IPS-18a (cell line): ENCODE results near the gene GABRB1.

ENCODE experiments used
- H3K27ac ChIP-seq: one replicate; pipeline ENCODE4 v1.5.1; 2013; ENCODE audit warnings: low read length
- H3K27me3 ChIP-seq: one replicate; pipeline ENCODE4 v1.6.1; 2013; ENCODE audit warnings: mild to moderate bottlenecking, low read length; ENCODE audit not compliant: control insufficient read depth, insufficient read depth
- H3K36me3 ChIP-seq: one replicate; pipeline ENCODE4 v1.6.1; 2013; ENCODE audit warnings: low read depth, low read length; ENCODE audit not compliant: control insufficient read depth
- H3K4me1 ChIP-seq: one replicate; pipeline ENCODE4 v1.6.1; 2013; ENCODE audit warnings: low read depth, low read length; ENCODE audit not compliant: control insufficient read depth
- H3K4me3 ChIP-seq: one replicate; pipeline ENCODE4 v1.5.1; 2013; ENCODE audit warnings: low read length
- H3K9ac ChIP-seq: one replicate; pipeline ENCODE4 v1.6.1; 2013; ENCODE audit warnings: mild to moderate bottlenecking, low read length, moderate library complexity
- H3K9me3 ChIP-seq: one replicate; pipeline ENCODE4 v1.6.1; 2013; ENCODE audit warnings: low read depth, low read length; ENCODE audit not compliant: control insufficient read depth

The GABRB1 gene

DNA sequence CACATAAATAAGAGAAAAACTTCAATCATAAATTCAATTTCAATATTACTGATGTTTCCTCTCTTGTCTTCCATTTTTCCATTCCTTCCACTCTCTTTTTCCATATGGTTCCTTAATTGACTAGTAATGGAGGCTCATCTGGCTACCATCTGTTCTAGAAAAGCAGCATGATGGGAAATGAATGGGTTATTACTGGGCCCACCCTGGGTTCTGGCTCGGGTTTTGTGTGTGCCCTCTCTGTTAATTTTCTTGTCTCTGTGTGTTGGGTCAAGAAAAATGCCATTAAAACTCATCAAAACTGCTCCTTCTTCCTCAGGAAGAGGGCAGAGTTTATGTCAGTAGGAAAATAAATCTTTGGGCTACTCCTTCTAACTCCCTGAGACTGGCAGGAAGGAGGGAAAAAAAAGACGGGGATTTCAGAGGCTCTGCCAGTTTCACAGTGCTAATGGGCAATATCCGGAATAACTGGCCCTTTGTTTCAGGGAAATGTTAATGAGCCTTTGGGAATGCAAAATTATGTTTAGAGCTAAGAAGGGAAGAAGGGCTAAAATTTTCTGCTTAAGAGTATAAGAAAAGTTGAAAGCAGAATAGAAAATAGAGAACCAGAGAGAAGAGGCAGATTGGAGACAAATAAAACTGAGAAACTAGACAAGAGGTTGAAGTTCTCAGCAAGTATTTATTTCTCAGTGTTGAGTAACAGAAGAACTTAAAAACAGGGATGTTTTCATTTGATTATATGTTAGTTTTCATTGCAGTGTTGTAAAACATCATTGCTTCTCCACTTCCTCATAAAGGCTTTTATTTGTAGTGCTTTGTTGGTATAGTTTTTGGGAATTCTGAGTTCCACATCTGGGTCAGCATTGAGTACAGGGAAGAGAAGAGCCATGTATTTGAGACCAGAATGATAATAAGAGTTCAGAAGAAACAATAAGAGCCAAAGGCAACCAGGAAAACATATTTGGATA, 19.7 kb downstream of the GABRB1 start:
- Histone ChIP-seq H3K9me3 (no peaks in the 10 kb centered on the region), H3K27me3 (no peaks in the 10 kb centered on the region), H3K4me1 (peaks cover 7% of the 10 kb centered on the region)

GRCh38 chr4:47053485-47053884, 22.1 kb downstream of the GABRB1 start:
- Histone ChIP-seq H3K4me1 (peaks cover 7% of the 10 kb centered on the region), H3K9me3 (no peaks in the 10 kb centered on the region), H3K27ac (no peak overlapping the region), H3K9ac (no peak overlapping the region), H3K27me3 (no peaks in the 10 kb centered on the region), H3K4me3 (no peak overlapping the region), H3K36me3 (no peaks in the 10 kb centered on the region)

More for the DNA sequence above, 19.7 kb downstream of the GABRB1 start:
- Histone ChIP-seq H3K9ac (no peak overlapping the region), H3K27ac (no peak overlapping the region), H3K4me3 (no peak overlapping the region), H3K36me3 (no peaks in the 10 kb centered on the region)

DNA sequence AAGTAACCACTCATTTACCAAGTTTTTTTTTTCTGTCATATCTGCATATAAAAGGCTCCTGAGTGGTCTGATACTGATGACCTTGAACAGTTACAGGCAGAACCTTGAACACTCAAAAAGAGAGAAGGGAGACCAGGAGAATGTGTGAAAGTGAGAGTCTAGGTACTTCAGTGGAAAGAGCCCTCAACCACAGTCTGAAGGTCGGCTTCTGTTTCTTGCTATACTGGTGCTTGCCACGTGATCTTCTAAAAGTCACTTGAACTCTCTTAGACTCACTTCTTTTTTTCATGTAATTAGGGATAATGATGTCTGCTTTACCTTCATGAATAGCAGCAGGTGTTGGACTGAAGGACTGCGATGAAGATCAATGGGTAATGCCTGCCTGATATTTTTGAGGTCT, 22.8 kb downstream of the GABRB1 start:
- peaks cover 7% of the 10 kb centered on the region for H3K4me1 ChIP-seq
- no peak overlapping the region for H3K27ac ChIP-seq
- H3K27me3 ChIP-seq, result no peaks in the 10 kb centered on the region
- no peaks in the 10 kb centered on the region for H3K9me3 ChIP-seq
- no peak overlapping the region for H3K9ac ChIP-seq
- no peaks in the 10 kb centered on the region for H3K36me3 ChIP-seq
- no peak overlapping the region for H3K4me3 ChIP-seq

- Histone ChIP-seq H3K27ac (no peak overlapping the region), H3K4me3 (no peak overlapping the region), H3K9me3 (no peaks in the 10 kb centered on the region), H3K36me3 (no peaks in the 10 kb centered on the region), H3K9ac (no peak overlapping the region), H3K4me1 (no peaks in the 10 kb centered on the region), H3K27me3 (no peaks in the 10 kb centered on the region)
Measured at GRCh38 chr4:47057991-47058390, 26.6 kb downstream of the GABRB1 start.

GRCh38 chr4:47060561-47060960, 29.2 kb downstream of the GABRB1 start:
- Histone ChIP-seq H3K4me1 (no peaks in the 10 kb centered on the region), H3K9ac (no peak overlapping the region), H3K9me3 (no peaks in the 10 kb centered on the region), H3K4me3 (no peak overlapping the region), H3K27me3 (no peaks in the 10 kb centered on the region), H3K27ac (no peak overlapping the region), H3K36me3 (no peaks in the 10 kb centered on the region)

GRCh38 chr4:47061435-47061834, 30.1 kb downstream of the GABRB1 start:
- no peak overlapping the region for H3K4me3 ChIP-seq
- H3K27ac ChIP-seq, result no peak overlapping the region

DNA sequence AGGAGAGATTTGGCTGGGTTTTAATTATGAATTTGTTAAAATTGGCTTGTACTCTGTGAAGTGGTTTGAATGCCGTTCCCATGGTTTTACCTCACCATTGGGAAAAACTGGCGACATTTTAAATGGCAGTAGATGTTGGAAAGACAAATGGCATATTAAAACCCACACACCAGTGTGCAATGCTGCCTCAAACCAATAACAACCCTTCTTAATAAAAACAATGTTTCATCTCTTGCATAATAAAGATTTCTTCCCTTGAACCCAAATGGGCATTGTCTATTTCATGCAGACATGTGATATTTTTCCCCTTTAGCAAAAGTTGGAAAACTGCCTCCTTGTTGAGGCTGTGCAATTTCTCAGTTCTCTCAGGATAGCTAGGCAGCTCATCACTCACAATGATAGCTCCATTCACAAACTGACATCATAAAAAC, 33.7 kb downstream of the GABRB1 start:
- H3K4me3 ChIP-seq, result no peak overlapping the region

More at GRCh38 chr4:47061435-47061834, 30.1 kb downstream of the GABRB1 start:
- Histone ChIP-seq H3K9me3 (no peaks in the 10 kb centered on the region), H3K36me3 (no peaks in the 10 kb centered on the region), H3K4me1 (no peaks in the 10 kb centered on the region), H3K9ac (no peak overlapping the region), H3K27me3 (no peaks in the 10 kb centered on the region)

GRCh38 chr4:47068986-47069385, 37.6 kb downstream of the GABRB1 start:
- no peaks in the 10 kb centered on the region for H3K9me3 ChIP-seq
- no peak overlapping the region for H3K27ac ChIP-seq

More for the DNA sequence above, 33.7 kb downstream of the GABRB1 start:
- Histone ChIP-seq H3K9ac (no peak overlapping the region), H3K27me3 (no peaks in the 10 kb centered on the region), H3K27ac (no peak overlapping the region), H3K9me3 (no peaks in the 10 kb centered on the region), H3K36me3 (no peaks in the 10 kb centered on the region), H3K4me1 (no peaks in the 10 kb centered on the region)

GRCh38 chr4:47071901-47072341, 40.6 kb downstream of the GABRB1 start:
- no peak overlapping the region for H3K27ac ChIP-seq

More at GRCh38 chr4:47068986-47069385, 37.6 kb downstream of the GABRB1 start:
- Histone ChIP-seq H3K27me3 (no peaks in the 10 kb centered on the region), H3K4me3 (no peak overlapping the region), H3K9ac (no peak overlapping the region), H3K4me1 (no peaks in the 10 kb centered on the region), H3K36me3 (no peaks in the 10 kb centered on the region)

DNA sequence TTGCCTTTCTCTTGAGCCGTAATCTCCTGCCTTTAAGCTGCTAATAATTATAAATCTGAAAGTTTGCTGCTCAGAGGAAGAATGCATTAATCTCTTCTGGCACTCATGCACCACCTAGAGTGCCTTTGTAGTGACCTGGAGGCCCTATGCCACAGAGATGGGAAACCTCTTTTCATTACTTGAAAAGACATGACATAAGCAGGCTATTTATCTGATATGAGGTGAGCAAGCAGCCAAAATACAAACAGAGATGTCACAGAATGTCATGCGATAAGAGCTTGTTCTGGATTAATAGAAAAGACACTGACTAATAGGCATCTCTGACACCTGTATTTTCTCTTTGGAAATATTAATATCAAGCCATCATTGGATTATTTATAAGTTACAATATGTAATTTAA, 42.3 kb downstream of the GABRB1 start:
- Histone ChIP-seq H3K27ac (no peak overlapping the region), H3K27me3 (no peaks in the 10 kb centered on the region), H3K4me1 (peaks cover 13% of the 10 kb centered on the region), H3K36me3 (no peaks in the 10 kb centered on the region), H3K4me3 (no peak overlapping the region), H3K9ac (no peak overlapping the region), H3K9me3 (no peaks in the 10 kb centered on the region)

More at GRCh38 chr4:47071901-47072341, 40.6 kb downstream of the GABRB1 start:
- no peaks in the 10 kb centered on the region for H3K36me3 ChIP-seq
- no peaks in the 10 kb centered on the region for H3K27me3 ChIP-seq
- no peak overlapping the region for H3K4me3 ChIP-seq
- no peak overlapping the region for H3K9ac ChIP-seq
- H3K9me3 ChIP-seq, result no peaks in the 10 kb centered on the region
- H3K4me1 ChIP-seq, result peaks cover 11% of the 10 kb centered on the region

GRCh38 chr4:47074816-47075215, 43.4 kb downstream of the GABRB1 start:
- H3K4me1 ChIP-seq, result peaks cover 13% of the 10 kb centered on the region
- H3K4me3 ChIP-seq, result no peak overlapping the region
- no peaks in the 10 kb centered on the region for H3K27me3 ChIP-seq
- H3K36me3 ChIP-seq, result no peaks in the 10 kb centered on the region
- H3K27ac ChIP-seq, result no peak overlapping the region
- no peaks in the 10 kb centered on the region for H3K9me3 ChIP-seq
- no peak overlapping the region for H3K9ac ChIP-seq

- no peaks in the 10 kb centered on the region for H3K27me3 ChIP-seq
- peaks cover 13% of the 10 kb centered on the region for H3K4me1 ChIP-seq
- no peak overlapping the region for H3K27ac ChIP-seq
- H3K9me3 ChIP-seq, result no peaks in the 10 kb centered on the region
- H3K36me3 ChIP-seq, result no peaks in the 10 kb centered on the region
- H3K4me3 ChIP-seq, result no peak overlapping the region
- no peak overlapping the region for H3K9ac ChIP-seq
Measured at GRCh38 chr4:47075262-47075661, 43.9 kb downstream of the GABRB1 start.
